ENCODE results near the gene ITGAD. TPM values are rescaled to one million over a fixed set of nuclear protein-coding genes. Genes with fewer than 3 reads are reported as not detected.
"Not testable (repeated sequence)": the region's sequence is repeated elsewhere in the genome, so short reads cannot be mapped to it uniquely, and the experiment has no call there.

The ITGAD gene
- total RNA-seq, 1 donor from 2014 or later: not detected

DNA sequence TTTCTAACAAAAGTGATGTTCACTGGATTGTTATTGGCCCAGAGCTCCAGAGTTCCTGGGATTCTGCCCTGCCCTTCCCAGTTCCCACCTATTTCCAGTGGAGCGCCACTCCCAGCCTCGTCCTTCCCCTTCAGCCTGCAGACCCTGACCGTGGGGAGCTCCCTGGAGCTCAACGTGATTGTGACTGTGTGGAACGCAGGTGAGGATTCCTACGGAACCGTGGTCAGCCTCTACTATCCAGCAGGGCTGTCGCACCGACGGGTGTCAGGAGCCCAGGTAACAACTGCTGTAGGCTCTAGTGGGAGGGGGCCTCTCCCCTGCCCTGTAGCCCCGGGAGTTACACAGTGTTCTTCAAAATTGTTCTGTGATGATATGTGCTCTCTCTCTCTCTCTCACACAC, 23.2 kb downstream of the ITGAD start:
- Mint-ChIP-seq H3K4me1 (ENCODE audit: low read depth, unreplicated experiment) (no peaks in the 10 kb centered on the region), H3K36me3 (ENCODE audit: unreplicated experiment) (peaks cover 9% of the 10 kb centered on the region), H3K27ac (ENCODE audit: unreplicated experiment) (no peak overlapping the region), H3K4me3 (ENCODE audit: unreplicated experiment) (no peak overlapping the region), H3K27me3 (ENCODE audit: unreplicated experiment) (peaks cover 23% of the 10 kb centered on the region), H3K9me3 (ENCODE audit: unreplicated experiment) (peaks cover 9% of the 10 kb centered on the region)
- no peak for DNase-seq
- TF ChIP-seq, protein P1, sequence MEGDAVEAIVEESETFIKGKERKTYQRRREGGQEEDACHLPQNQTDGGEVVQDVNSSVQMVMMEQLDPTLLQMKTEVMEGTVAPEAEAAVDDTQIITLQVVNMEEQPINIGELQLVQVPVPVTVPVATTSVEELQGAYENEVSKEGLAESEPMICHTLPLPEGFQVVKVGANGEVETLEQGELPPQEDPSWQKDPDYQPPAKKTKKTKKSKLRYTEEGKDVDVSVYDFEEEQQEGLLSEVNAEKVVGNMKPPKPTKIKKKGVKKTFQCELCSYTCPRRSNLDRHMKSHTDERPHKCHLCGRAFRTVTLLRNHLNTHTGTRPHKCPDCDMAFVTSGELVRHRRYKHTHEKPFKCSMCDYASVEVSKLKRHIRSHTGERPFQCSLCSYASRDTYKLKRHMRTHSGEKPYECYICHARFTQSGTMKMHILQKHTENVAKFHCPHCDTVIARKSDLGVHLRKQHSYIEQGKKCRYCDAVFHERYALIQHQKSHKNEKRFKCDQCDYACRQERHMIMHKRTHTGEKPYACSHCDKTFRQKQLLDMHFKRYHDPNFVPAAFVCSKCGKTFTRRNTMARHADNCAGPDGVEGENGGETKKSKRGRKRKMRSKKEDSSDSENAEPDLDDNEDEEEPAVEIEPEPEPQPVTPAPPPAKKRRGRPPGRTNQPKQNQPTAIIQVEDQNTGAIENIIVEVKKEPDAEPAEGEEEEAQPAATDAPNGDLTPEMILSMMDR (IDR thresholded peaks at IDR 0.05; ENCODE audit: partially characterized antibody, unreplicated experiment): no peak

DNA sequence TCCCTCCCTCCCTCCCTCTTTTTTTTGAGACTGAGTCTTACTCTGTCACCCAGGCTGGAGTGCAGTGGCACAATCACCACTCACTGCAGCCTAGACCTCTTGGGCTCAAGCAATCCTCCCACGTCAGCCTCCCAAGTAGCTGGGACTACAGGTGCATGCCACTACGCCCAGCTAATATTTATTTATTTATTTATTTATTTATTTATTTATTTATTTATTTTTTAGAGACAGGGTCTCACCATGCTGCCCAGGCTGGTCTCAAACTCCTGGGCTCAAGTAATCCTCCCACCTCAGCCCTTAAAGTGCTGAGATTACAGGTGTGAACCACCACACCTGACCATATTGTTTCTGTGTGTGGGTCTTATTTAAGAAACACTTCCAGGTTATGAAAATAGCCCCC, 23.9 kb downstream of the ITGAD start:
- DNase-seq; H3K4me3 Mint-ChIP-seq (ENCODE audit: unreplicated experiment); H3K36me3 Mint-ChIP-seq (ENCODE audit: unreplicated experiment); H3K4me1 Mint-ChIP-seq (ENCODE audit: low read depth, unreplicated experiment); H3K9me3 Mint-ChIP-seq (ENCODE audit: unreplicated experiment); H3K27ac Mint-ChIP-seq (ENCODE audit: unreplicated experiment): not testable (repeated sequence)
- H3K27me3 Mint-ChIP-seq (ENCODE audit: unreplicated experiment): peaks cover 23% of the 10 kb centered on the region

DNA sequence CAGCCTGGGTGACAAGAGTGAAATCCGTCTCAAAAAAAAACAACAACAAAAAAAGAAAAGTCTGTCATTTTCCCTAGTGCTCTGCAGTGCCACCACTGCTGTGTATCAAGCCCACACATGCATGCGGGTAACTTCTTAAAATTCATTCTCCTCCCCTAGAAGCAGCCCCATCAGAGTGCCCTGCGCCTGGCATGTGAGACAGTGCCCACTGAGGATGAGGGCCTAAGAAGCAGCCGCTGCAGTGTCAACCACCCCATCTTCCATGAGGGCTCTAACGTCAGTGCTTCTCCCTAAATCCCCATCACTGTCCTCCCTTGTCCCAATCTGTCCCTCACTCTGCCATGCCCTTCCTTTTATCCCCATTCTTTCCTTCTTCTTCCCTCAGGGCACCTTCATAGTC, 24.8 kb downstream of the ITGAD start:
- Mint-ChIP-seq H3K9me3 (ENCODE audit: unreplicated experiment) (peaks cover 10% of the 10 kb centered on the region), H3K27ac (ENCODE audit: unreplicated experiment) (no peak overlapping the region), H3K36me3 (ENCODE audit: unreplicated experiment) (peaks cover 9% of the 10 kb centered on the region), H3K4me3 (ENCODE audit: unreplicated experiment) (no peak overlapping the region), H3K27me3 (ENCODE audit: unreplicated experiment) (peaks cover 18% of the 10 kb centered on the region), H3K4me1 (ENCODE audit: low read depth, unreplicated experiment) (no peaks in the 10 kb centered on the region)
- TF ChIP-seq, protein P1 (IDR thresholded peaks at IDR 0.05; ENCODE audit: partially characterized antibody, unreplicated experiment): no peak
- no peak for DNase-seq

DNA sequence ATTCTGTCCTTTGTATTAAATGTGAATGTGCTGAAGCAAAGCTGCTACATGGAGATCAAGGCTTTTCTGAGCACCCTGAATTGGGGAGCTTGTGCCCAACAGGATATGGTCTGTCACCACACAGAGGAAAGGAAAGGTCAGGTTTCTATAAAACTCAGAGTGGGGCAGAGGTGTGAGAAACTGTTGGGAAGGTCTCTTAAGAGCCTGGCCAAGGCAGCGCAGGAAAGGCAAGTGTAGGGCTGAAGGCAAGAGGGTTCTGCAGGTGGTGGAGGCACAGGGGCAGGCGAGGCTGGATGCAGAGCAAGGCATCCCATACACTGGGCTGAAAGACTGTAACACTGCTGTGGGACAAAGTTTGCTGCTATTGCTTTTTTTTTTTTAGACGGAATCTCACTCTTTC, 26.9 kb downstream of the ITGAD start:
- H3K4me1 Mint-ChIP-seq (ENCODE audit: low read depth, unreplicated experiment): no peaks in the 10 kb centered on the region
- DNase-seq: no peak
- peaks cover 20% of the 10 kb centered on the region for H3K27me3 Mint-ChIP-seq (ENCODE audit: unreplicated experiment)
- TF ChIP-seq, protein P1 (IDR thresholded peaks at IDR 0.05; ENCODE audit: partially characterized antibody, unreplicated experiment): no peak
- peaks cover 5% of the 10 kb centered on the region for H3K36me3 Mint-ChIP-seq (ENCODE audit: unreplicated experiment)
- H3K27ac Mint-ChIP-seq (ENCODE audit: unreplicated experiment): no peak overlapping the region
- H3K9me3 Mint-ChIP-seq (ENCODE audit: unreplicated experiment): peaks cover 7% of the 10 kb centered on the region
- no peak overlapping the region for H3K4me3 Mint-ChIP-seq (ENCODE audit: unreplicated experiment)

DNA sequence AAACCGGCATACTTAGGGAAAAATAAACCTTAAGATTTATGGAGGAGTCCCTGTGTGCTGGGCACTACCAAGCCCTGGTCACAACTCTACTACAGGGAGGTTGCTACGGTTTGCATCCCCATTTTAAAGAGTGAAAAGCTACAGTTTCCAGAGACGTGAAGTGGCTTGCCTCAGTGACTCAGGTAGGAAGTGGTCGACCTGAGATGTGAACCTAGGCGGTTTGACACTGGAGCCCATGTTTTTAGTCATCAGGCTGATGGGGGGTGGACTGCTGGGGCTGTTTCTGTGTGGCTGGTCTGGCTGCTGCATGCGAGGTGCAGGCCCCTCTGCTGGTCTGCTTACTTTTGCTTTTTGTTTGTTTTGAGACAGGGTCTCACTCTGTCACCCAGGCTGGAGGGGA, 28.5 kb downstream of the ITGAD start:
- Mint-ChIP-seq H3K36me3 (ENCODE audit: unreplicated experiment) (peaks cover 5% of the 10 kb centered on the region), H3K4me1 (ENCODE audit: low read depth, unreplicated experiment) (no peaks in the 10 kb centered on the region), H3K27me3 (ENCODE audit: unreplicated experiment) (peaks cover 11% of the 10 kb centered on the region), H3K27ac (ENCODE audit: unreplicated experiment) (no peak overlapping the region), H3K9me3 (ENCODE audit: unreplicated experiment) (peaks cover 13% of the 10 kb centered on the region), H3K4me3 (ENCODE audit: unreplicated experiment) (no peak overlapping the region)
- TF ChIP-seq, protein P1 (IDR thresholded peaks at IDR 0.05; ENCODE audit: partially characterized antibody, unreplicated experiment): no peak
- no peak for DNase-seq

DNA sequence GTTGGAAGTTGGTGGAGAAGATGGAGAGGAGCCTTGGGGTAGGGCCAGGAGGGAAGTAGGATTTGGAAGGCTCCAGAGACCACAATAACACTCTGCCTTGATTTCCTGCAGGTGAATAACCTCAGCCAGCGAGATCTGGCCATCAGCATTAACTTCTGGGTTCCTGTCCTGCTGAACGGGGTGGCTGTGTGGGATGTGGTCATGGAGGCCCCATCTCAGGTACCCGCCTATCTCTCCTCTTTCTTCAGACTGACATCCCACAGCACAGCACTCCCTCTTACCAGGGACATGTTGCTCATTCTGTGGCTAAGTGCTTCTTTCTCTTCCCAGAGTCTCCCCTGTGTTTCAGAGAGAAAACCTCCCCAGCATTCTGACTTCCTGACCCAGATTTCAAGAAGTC, 30.1 kb downstream of the ITGAD start:
- TF ChIP-seq, protein P1 (IDR thresholded peaks at IDR 0.05; ENCODE audit: partially characterized antibody, unreplicated experiment): no peak

More for the DNA sequence above, 30.1 kb downstream of the ITGAD start:
- Mint-ChIP-seq H3K36me3 (ENCODE audit: unreplicated experiment) (peaks cover under 1% of the 10 kb centered on the region), H3K4me3 (ENCODE audit: unreplicated experiment) (no peak overlapping the region), H3K27ac (ENCODE audit: unreplicated experiment) (no peak overlapping the region), H3K4me1 (ENCODE audit: low read depth, unreplicated experiment) (no peaks in the 10 kb centered on the region), H3K27me3 (ENCODE audit: unreplicated experiment) (peaks cover 11% of the 10 kb centered on the region), H3K9me3 (ENCODE audit: unreplicated experiment) (peaks cover 9% of the 10 kb centered on the region)
- DNase-seq: no peak

Measured in glutamatergic neuron (in vitro differentiated cells).